H54 (cell line): ENCODE results near the gene SLC50A1.
"Not testable (repeated sequence)": the region's sequence is repeated elsewhere in the genome, so short reads cannot be mapped to it uniquely, and the experiment has no call there.

Experiments
- DNase-seq: peaks from one replicate; pipeline ENCODE4 v3.0.0; 2011; ENCODE audit warnings: low spot score, mixed read lengths; ENCODE audit not compliant: insufficient read length
- FAIRE-seq: peaks from 3 replicates; lab custom pipeline; 2011; peaks lifted over from hg19 to GRCh38; lab: Jason Lieb, UNC
- POLR2A ChIP-seq: IDR thresholded peaks from 2 replicates; pipeline ENCODE4 v1.6.1; 2011; ENCODE audit warnings: low read depth, mild to moderate bottlenecking, low read length

SLC50A1 gene

GRCh38 chr1:155134322-155134721 is 1.3 kb upstream of the SLC50A1 start:
- FAIRE-seq = no peak
- no peak for TF ChIP-seq POLR2A
- DNase-seq = no peak

DNA sequence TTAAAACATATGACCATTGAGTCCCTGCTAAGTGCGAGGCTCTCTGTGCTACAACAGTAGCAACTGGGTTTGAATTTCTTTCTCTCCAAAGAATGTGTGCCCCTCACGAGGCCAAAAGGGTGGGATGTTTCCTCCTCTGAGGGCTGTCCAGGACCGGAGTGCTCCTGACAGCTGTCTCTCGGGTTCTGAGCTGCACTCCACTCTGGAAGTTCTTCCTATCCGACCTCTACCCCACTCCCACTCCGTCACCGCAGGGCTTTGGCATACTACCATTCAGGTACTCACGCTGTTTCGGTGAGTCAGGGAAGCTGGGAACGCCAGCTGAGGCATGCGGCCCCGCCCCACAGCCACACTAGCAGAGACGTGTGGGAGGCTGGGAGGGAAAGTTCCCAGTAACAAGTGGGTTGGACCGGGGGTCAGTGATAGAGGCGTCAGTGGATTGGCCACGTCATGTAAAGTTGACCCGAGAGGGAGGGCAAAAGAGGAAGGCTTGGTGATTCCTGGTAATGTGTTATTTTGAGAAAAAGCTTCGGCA is 705 bp upstream of the SLC50A1 start:
- no peak for FAIRE-seq
- peak; percentile 91 for DNase-seq
- no peak; the same call in 1 of the 2 replicates for TF ChIP-seq POLR2A

GRCh38 chr1:155136748-155137147 is 1.1 kb downstream of the SLC50A1 start:
- FAIRE-seq = no peak
- no peak for TF ChIP-seq POLR2A
- no peak for DNase-seq

- no peak for TF ChIP-seq POLR2A
- no peak for FAIRE-seq
- DNase-seq = no peak
These were observed 1.7 kb downstream of the SLC50A1 start for GRCh38 chr1:155137154-155137949.

- DNase-seq = peak; percentile 72
- TF ChIP-seq POLR2A = peak; percentile 82
- no peak for FAIRE-seq
These were observed 4.4 kb downstream of the SLC50A1 start, which contains the start of gene DPM3 for GRCh38 chr1:155139895-155140629. DPM3 (minus strand) TSS chr1:155140531; CDS start chr1:155140240, 291 bp downstream.

- FAIRE-seq = no peak
- no peak for DNase-seq
These were observed 4.9 kb downstream of the SLC50A1 start for GRCh38 chr1:155140630-155140953.

GRCh38 chr1:155141749-155142148 is 6.1 kb downstream of the SLC50A1 start:
- no peak for DNase-seq
- FAIRE-seq = no peak
- TF ChIP-seq POLR2A = no peak

More at GRCh38 chr1:155140630-155140953, 4.9 kb downstream of the SLC50A1 start:
- TF ChIP-seq POLR2A = no peak

- FAIRE-seq = no peak
These were observed 9.8 kb downstream of the SLC50A1 start for GRCh38 chr1:155145491-155145890.

DNA sequence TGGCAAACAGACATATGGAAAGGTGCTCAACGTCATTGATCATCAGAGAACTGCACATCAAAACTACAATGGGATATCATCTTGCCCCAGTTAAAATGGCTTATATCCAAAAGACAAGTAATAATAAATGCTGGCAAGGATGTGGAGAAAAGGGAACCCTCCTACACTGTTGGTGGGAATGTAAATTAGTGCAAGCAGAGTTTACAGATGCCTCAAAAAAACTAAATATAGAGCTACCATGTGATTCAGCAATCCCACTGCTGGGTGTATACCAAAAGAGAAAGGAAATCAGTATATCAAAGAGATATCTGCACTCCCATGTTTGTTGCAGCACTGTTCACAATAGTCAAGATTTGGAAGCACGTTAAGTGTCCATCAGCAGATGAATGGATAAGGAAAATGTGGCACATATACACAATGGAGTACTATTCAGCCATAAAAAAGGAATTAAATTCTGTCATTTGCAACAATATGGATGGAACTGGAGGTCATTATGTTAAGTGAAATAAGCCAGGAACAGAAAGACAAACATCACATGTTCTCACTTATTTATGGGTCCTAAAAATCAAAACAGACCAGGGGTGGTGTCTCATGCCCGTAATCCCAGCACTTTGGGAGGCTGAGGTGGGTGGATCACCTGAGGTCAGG is 20.5 kb downstream of the SLC50A1 start:
- not testable (repeated sequence) for DNase-seq, FAIRE-seq

More at GRCh38 chr1:155145491-155145890, 9.8 kb downstream of the SLC50A1 start:
- TF ChIP-seq POLR2A = no peak
- DNase-seq = no peak

DNA sequence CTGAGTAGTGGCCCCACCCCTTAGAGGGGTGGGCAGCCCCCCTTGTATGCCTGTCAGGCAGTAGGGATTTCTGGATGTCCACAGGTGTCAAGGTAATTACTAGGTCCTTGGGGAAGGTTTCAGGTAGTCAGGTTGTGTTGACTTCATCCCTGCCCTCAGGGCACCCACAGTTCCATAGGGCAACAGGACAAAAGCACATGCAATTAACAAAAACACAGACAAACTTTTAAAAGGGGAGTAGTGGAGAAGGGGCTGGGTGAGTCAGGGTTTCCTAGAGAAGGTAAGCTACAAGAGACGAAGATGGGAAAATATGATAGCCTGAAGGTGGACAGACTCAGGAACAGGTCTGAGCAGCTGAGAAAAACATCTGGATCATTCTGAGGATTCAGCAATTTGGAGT is 23.3 kb downstream of the SLC50A1 start:
- TF ChIP-seq POLR2A = no peak
- DNase-seq (no peak), FAIRE-seq (no peak)

- DNase-seq (no peak), FAIRE-seq (no peak)
- no peak for TF ChIP-seq POLR2A
These were observed 24.5 kb downstream of the SLC50A1 start for GRCh38 chr1:155160128-155160527.

DNA sequence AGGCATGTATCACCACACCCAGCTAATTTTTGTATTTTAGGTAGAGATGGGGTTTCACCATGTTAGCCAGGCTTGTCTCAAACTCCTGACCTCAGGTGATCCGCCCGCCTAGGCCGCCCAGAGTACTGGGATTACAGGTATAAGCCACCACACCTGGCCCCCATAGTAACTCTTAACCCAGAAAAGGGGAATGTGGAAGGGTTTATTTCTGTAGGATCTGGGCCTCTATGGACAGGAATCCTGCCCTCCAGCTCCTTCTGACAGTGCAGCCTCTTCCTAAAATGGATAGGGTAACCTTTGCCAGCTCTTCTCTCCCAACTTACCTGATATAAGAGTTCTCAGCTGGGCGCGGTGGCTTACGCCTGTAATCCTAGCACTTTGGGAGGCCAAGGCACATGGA is 27.0 kb downstream of the SLC50A1 start:
- FAIRE-seq, DNase-seq: not testable (repeated sequence)

DNA sequence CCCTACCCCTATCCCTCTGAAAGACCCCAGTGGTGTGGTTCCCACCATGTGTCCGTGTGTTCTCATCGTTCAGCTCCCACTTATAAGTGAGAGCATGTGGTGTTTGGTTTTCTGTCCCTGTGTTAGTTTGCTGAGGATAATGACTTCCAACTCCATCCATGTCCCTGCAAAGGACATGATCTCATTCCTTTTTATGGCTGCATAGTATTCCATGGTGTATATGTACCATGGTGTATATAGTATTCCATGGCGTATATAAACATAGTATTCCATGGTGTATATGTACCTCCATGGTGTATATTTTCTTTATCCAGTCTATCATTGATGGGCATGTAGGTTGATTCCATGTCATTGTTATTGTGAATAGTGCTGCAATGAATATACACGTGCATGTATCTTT is 28.1 kb downstream of the SLC50A1 start:
- FAIRE-seq, DNase-seq: not testable (repeated sequence)

- not testable (repeated sequence) for DNase-seq, FAIRE-seq
These were observed 29.0 kb downstream of the SLC50A1 start for GRCh38 chr1:155164625-155165024.

- no peak for TF ChIP-seq POLR2A
- FAIRE-seq = no peak
- no peak for DNase-seq
These were observed 30.4 kb downstream of the SLC50A1 start for GRCh38 chr1:155166051-155166470.
